HG03469 (cell line): Measurements from ENCODE around the gene PRKAR2B.
"Not testable (repeated sequence)": the region's sequence is repeated elsewhere in the genome, so short reads cannot be mapped to it uniquely, and the experiment has no call there.

Experiments
- ATAC-seq: cut with Tn5 transposase; IDR thresholded peaks from one replicate; pipeline ENCODE4 v1.9.1; 2021; ENCODE audit warnings: mild to moderate bottlenecking, moderate library complexity, moderate number of reproducible peaks; ENCODE audit not compliant: unreplicated experiment

PRKAR2B gene

DNA sequence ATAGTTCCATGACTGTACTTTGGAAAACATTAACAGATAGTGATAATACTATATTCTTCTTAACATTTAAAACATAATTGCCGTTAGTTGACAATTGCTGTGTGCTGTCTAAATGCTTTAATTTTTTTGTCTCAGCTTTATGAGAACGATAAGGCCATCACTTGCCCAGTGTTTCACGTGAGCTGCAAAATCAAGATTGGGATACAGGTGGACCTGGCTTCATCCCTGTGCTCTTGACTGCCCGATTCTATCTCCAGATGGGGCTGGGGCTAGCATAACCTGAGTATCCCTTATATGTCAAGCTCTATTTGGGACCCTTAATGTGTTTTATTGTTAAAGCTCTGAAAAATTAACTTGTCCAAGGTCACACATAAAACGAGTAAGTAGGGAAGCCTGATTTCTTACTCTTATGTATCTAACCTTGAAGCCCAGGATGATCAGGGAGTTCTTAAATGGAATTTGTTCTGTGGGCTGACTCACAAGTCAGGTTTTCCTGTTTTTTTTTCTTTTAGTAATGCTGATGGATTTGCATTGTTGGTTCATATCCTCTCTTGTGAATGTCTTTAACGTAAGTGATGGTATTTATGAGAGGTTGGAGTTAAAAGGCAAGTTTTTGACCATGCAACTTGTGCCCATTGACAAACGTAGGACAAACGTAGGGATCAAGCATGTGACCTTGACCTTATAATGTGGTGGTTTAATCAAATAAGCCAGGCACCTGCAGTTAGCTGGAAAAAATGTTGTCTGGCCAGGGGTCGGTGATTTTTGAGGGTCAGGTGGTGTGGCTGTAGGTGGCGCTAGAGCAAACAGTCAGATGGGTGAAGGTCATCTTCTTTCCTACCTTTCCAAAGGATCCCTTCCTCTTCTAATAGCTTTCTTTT, 3.6 kb downstream of the PRKAR2B start:
- ATAC-seq: no peak

DNA sequence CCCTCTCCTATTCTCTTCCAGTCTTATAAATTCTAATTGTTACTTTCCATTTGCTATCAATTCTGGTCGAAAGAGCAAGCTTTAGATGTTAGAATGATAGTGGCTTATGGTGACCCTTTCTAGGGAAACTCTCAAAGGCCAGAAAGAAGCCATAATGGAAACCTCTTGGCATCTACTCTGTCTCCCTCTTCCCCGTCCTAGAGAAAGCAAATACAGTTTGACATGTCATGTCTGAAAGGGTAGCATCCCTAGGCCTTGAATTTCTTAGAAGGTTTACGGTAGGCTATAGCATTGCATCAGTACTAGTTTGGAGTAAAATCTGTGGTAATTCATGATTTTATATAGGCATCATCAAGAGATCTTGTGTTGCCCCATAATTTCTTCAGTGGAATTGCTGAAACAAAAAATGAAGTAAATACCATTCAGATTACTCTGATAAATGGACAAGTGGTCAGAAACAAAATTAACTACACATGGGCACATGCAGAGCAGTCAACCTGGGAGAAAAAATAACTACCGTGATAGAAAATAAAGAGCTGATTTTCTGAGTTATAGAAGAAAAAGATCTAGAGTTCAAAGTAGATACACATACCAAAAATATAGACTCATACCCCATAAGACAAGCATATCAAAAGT, 4.4 kb downstream of the PRKAR2B start:
- no peak for ATAC-seq

DNA sequence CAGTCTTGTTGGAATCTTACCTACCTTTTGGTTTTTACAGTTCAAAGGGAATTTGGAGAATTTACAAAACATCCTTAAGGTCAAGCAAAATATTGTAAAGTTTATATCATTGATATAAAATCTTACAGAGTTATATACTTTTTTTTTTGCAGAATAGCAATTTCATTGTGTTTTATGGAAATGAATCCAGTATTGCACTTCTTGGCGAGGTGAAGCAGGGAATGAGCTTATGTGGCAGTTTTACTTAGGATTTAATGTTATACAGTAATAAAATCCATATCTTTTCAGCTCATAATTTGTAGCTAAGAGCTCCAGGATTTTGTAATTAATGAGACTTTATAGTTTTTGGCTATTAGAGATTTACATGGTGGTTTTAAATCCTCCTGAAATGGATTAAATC, 5.0 kb downstream of the PRKAR2B start:
- ATAC-seq: no peak

DNA sequence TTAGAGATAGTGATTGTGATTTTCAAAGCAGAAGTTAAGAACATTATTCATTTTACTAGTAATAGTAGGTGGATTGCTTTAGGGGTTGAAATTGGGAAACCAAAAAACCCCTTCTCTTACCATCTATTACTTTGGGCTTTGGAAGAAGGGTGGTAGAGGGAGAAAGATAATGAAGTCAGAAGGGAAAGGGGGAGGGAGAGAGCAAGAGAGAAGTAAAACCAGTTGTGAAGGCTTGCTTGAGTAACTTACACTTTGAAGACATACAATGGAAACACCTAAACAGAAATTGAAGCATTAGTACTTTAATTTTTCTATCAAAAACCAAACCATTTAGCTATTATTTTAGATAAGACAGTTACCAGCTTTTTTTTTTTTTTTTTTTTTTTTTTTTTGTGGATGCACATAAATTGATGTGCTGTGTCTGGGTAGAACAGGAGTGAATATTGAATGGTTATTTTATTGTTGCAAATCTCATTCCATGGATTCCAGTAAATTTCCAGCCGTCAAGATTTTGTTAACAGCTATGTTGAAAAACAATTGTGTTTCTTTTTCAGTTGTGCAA, 5.5 kb downstream of the PRKAR2B start:
- no peak for ATAC-seq

DNA sequence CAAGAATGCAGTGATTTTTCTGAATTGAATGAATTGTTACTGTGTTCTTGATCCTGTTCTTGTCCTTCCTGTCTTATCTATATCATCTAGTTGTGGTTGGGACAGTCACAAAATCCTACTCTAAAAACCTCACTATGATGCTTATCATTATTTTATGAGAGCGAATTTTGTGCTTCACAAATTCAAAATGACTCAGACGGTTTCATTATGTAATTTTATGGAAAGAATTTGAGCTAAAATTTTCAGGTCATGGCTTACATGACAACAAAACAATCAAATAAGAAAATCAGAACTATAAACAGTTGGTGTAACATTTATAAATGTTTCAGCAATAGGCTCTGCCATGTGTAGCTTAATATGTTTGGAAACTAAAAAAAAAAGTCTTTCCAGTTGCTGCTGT, 6.9 kb downstream of the PRKAR2B start:
- ATAC-seq: no peak

DNA sequence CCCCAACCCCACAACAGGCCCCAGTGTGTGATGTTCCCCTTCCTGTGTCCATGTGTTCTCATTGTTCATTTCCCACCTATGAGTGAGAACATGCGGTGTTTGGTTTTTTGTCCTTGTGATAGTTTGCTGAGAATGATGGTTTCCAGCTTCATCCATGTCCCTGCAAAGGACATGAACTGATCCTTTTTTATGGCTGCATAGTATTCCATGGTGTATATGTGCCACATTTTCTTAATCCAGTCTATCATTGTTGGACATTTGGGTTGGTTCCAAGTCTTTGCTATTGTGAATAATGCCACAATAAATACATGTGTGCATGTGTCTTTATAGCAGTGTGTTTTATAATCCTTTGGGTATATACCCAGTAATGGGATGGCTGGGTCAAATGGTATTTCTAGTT, 10.5 kb downstream of the PRKAR2B start:
- ATAC-seq: not testable (repeated sequence)

DNA sequence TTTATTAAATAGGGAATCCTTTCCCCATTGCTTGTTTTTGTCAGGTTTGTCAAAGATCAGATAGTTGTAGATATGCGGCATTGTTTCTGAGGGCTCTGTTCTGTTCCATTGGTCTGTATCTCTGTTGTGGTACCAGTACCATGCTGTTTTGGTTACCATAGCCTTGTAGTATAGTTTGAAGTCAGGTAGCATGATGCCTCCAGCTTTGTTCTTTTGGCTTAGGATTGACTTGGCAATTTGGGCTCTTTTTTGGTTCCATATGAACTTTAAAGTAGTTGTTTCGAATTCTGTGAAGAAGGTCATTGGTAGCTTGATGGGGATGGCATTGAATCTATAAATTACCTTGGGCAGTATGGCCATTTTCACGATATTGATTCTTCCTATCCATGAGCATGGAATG, 11.6 kb downstream of the PRKAR2B start:
- ATAC-seq: not testable (repeated sequence)

DNA sequence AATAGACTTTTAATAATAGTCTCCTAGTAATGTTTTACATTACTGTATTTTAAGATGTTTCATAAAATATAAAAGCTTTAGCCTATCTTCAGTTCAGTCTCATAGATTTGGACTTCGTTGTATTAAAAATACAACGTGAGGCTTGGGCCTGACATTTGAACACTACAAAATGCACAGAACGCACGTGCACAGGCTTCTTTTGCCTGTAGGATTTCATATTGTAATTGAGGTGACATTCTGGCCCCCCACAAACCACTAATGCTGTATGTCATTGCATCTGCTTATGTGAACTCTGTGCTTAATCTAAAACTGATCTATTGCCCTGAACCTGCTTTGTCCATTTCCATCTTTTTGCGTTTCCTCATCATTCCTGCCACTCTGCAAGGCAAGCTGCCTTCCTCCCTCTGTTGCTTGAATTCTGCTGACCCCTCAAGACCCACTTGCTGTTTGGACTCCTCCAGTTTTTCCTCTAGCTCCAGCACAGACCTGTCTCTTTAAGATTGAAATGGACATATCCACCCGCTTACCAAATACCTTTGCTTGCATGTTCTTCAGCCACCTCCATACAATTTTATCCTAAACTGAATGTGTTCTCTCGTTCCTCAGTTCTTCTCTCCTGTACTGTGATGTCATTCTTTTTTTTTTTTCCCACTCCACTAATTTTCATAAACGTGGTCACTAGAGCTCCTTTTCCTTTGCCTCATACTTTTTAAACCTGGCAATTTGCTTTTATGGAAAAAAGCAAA, 12.4 kb downstream of the PRKAR2B start:
- no peak for ATAC-seq

DNA sequence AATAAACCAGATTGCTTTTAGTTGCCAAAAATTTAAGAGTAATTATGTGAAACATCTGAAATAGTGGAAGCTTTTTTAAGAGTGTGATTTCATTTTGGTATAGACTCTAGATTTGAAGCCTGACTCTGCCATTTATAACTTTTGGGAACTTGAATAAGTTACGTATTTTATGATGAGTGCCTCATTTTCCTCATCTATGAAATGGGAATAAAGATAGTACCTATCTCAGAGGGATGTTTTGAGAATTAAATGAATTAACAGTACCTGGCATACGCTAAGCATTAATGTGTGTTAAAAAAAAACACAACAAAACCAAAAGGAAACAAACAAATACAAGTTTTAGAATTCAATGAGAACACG, 12.9 kb downstream of the PRKAR2B start:
- ATAC-seq: no peak

DNA sequence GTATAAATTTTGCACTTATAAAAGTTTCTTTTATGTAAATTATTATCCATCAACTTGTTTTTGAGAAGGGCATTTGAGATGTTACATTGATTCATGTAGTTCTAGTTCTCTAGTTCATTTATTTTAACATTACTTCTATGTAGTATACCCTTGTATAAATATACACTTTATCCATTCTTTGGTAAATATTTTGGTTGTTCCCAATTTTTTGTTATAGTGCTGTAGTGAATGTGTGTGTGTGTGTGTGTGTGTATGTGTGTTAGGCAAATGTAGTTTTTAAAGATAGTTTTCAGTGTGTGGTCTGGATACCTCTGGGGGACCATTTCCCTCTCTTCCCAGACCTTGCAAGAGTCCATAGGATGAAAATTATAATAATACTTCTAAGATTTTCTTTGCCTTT, 15.0 kb downstream of the PRKAR2B start:
- ATAC-seq: no peak

DNA sequence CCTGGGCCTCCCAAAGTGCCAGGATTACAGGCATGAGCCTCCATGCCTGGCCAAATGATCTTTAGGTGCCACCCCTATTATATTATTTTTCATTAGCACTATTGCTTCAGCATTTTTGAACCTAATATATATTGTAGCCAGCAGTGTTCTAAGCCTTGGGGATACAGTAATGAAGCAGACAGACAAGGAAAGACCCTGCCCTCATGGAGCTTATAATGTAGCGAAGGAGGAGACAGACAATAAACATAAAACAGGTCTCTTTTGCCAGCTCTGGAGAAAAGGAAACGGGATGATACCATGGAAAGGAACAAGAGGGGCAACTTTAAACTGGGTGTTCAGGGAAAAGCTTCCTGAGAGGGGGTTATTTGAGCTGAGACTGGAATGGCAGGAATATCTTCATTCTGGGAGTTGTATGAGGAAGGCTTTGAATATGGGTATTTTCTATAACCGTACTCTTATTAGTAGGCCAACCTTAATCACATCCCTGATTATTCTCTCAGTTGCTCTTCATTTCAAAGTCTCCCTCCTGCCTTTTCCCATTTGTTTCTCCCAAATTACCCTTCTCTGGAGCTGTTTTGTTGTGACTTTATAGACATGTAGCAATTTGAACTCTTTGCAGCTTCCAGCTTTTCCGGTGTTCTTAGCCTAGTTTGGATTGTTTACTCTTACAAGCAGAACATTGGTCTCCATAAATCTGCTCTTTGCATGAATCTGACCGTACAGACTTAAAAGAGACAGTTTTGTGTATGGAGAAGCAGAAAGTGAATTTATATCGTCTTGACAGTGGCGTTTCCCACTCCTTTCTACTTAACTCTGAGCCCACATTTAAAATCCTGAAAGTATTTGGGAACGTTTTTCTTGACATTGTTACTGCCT, 19.0 kb downstream of the PRKAR2B start:
- ATAC-seq: no peak

DNA sequence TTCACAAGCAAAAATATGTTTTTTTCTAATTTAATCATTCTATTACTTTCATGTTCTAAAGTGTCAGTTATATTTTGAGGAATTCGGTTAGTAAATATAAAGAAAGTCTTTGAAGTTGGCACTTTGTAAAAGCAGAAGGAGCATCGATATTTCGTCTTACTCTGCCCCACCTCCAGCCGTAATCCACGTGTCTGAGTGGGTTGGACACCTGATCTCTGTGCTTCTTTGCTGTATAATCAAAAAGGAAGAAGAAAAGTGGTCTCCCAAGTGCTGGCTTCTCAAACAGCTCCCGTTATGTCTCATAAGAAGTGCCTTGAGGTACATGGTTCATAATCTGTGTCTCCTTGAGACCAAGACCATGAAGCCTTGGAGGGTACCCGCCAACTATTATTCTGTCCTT, 19.8 kb downstream of the PRKAR2B start:
- no peak for ATAC-seq

DNA sequence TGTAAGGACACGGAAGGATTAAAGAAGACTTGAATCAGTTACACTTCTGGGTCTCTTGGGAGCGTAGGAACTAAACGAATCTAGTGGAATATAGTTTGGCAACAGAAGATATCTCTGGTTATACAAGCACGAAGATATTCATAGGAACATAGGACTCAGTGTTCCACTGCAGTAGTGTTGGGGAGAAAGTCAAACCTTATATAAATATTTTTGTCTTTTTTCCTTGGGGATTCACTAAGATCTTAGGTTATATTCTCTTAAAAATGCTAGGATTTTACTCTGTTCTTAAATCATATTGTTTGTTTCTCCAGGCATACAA, 21.4 kb downstream of the PRKAR2B start:
- no peak for ATAC-seq

DNA sequence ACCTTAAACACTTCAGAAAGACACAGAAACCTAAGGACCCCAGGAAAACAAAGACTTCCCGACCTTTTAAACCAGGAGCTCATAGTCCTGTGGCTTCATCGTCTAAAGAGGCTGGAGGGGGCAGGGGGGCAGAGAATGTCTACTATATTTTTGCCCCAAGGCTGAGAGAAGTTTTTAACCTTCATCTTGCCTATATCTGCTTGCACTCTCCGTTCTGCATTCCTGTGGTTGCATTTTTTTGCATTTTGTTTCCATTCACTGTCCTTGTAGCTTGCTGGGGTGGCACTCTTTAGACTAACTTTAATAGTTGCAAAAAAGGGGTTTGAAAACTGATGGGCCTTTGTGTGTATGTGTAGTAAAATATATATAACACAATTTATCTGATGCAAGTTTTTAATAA, 23.7 kb downstream of the PRKAR2B start:
- ATAC-seq: no peak

DNA sequence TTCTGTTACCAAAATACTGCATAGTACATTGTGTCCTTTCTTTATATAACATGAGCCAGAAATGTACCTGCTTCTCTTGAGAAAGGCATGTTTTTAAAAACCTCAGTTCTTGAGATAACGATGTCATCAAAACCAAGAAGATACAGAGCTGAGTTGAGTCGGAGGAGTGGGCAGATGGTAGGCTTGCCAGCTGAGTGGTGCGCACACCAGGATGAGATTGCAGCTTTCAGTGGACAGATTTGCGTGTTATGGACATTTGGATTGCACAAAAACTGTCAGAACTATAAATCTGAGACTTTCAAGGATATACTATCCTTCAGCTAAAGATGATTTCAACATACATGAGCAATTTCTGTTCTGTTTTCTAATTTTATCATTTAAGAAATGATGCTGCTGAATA, 25.0 kb downstream of the PRKAR2B start:
- no peak for ATAC-seq

DNA sequence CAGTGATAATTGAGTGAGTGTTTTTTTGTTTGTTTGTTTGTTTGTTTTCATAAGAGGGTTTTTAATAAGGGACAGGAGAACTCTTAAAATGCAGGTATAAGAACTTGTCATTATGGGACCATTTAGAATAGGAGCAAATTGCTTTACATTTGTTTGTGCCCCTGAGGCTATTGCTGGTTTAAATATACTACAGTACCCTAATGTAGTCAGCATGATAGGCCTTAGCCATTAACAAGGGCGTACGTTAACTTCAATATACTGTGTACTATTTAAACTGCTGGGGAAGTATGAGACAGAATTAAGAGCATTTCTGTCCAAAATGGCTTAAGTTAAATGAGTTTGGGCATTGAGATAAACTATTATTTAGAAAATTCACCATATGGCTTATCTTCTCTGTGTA, 26.2 kb downstream of the PRKAR2B start:
- no peak for ATAC-seq

DNA sequence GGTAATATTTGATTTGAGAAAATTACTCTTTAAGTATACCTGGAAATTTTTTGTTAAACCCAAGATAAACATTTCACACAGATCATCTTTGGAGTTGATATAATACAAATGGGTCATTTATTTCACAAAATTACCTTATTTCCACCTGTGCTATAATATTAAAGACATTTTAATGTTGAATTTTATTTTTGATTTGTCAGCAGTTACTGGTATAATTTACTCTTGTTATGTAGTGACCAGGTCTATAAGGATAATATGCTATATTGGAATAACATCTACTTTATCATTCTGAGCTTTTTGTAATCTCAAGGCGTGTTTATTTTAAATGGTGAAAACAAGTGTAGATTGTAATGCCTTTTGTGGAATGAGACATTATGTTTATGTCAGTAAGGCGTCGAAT, 26.6 kb downstream of the PRKAR2B start:
- ATAC-seq: no peak

DNA sequence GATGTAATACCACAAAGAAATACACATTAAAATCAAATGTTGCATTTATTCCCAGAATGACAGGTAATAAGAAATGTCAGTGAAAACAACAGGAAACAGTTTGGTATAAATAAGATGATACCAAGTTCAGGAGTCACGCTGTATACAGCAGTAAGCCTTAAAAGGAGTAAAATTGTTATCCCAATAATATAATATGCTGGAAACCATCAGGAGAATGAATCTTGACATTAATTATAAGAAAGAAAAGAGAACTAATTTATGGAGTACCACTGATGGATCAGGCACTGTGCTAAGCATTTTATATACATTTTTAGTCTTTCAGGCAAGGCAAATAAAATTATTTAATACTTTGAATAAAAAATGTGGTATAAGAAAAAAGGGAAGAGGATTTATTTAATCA, 27.6 kb downstream of the PRKAR2B start:
- ATAC-seq: no peak

DNA sequence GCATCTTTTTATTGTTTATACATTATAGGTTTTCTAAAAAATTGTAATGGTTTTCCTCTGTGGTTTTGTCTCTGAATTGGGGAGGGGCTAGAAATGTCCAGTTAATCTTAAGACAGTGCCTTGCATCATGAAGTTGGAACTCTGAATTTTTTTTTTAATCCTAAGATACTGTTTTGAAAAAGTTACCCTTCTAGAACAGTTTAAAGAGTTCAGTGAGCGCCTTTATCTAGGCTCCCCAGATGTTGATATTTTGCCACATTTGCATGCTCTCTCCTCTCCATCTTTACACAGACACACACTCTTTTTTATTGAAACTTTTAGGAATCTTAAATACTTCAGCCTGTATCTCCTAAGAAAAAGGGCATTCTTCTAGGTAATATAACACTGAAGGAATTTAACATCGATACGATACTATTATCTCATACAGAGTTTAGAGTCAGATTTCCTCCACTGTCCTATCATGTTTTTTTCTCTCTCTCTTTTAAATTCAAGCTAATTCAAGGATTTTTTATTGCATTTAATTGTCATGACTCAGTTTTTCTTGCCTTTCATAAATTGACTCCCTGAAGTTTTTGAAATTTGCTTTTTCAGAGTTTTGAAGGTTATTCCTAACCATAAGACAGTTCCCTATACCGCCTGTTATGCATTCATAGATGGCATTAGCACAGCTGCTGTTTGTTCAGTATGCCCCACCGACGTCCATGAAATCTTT, 31.5 kb downstream of the PRKAR2B start:
- no peak for ATAC-seq
